Erythroblast (primary cell): ENCODE measurements around the gene CDCA7.

ENCODE experiments used
- GATA1 ChIP-seq: IDR thresholded peaks from 2 replicates; pipeline ENCODE4 v1.6.1; 2011; ENCODE audit warnings: low read depth, mild to moderate bottlenecking, control low read depth, low read length, moderate library complexity
- POLR2A ChIP-seq: IDR thresholded peaks from 2 replicates; pipeline ENCODE4 v1.6.1; 2011; ENCODE audit warnings: mild to moderate bottlenecking, low read length

DNA sequence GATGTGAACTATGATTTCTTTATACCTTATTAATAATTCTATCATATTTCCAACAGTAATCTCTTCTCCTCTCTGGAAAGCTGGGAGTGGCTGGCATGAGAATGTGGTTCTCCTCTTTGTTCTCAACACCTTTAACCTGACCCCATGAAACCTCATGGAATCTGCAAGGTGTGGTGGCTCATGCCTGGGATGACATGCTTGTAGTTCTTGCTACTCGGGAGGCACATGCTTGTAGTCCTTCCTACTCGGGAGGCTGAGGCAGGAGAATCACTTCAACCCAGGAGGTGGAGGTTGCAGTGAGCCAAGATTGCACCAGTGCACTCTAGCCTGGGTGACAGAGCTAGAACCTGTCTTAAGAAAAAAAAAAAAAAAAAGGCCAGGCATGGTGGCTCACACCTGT lies 10.8 kb upstream of the CDCA7 start:
- TF ChIP-seq POLR2A (no peak), GATA1 (no peak)
